K562 treated with DMSO at 1 percent for 4 hours (cell line): ENCODE data around the gene DCP2. TPM values are rescaled to one million over a fixed set of nuclear protein-coding genes. Genes with fewer than 3 reads are reported as not detected.

Source experiments
- total RNA-seq: library from RNA; unstranded; fragments of 300-600 nt; gene quantifications from 2 replicates; pipeline ENCODE4 v1.2.3, GENCODE V29; 2022; ENCODE audit not compliant: insufficient read depth

The DCP2 gene
- total RNA-seq, result 14.2 and 19.2 TPM in 2 replicates

GRCh38 chr5:112976432-112977309 lies at the start of gene DCP2:
TSS of gene DCP2 (plus strand) at chr5:112976798. CDS start at chr5:112976934, 136 bp downstream.

Other genes with a start within 250 kb of the DCP2 start
- gene APC, start 238.9 kb upstream of the DCP2 start, total RNA-seq, result 13.3 and 18.3 TPM in 2 replicates
- 103 TPM in 2 replicates for gene SRP19, start 115.5 kb upstream of the DCP2 start, total RNA-seq
- 19.2 and 33.9 TPM in 2 replicates for gene REEP5, start 54.6 kb upstream of the DCP2 start, total RNA-seq